ENCODE results near the gene TSPEAR. TPM values are rescaled to one million over a fixed set of nuclear protein-coding genes. Genes with fewer than 3 reads are reported as not detected.

Gene TSPEAR
- total RNA-seq, 1 experiment from 2014 or later: 2.1 TPM

DNA sequence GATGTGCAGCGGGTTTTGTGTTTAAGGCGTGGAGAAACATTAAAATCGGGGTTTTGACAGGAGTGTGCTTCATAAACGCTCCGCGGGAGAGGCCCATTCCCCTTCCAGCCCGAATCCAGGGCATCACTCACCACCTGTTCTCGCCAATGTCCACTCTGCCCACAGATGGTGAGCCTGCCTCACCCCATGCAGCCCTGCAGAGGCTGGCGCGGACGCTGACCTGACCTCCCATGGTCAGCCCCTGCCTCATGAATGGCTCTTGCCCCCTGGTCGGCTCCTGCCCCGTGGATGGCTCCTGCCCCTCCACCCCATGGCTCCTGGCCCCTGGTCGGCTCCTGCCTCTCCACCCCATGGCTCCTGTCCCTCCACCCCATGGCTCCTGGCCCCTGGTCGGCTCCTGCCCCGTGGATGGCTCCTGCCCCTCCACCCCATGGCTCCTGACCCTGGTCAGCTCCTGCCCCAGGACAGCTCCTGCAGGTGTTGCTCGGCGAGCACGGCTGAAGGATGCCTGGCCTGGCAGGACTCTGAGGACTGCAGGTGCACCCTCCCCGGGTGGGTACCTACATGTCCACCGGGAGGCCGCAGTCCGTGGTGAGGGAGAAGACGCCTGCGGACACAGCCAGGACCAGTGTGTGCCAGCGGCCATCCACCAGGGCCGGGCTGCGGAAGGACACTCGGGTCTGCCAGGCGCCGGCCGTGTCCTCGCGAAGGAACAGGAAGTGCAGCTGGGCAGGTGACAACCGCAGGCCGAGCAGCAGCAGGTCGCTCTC is 178.1 kb downstream of the TSPEAR start:
- H3K36me3 Mint-ChIP-seq: 0 out of 2 replicates have a peak, but pooled peaks cover 2% of the 10 kb centered on the region
- ChIA-PET CTCF (interaction anchor here (1.0 to 3.3 kb wide), 2 partner anchors 23 to 260 kb away, joined by 3 to 13 read pairs; no protein-coding TSS in a partner anchor), POLR2A (no interaction called here)
- no peak for DNase-seq (ENCODE audit: low spot score)
- H3K4me3 Mint-ChIP-seq: no peak overlapping the region
- H3K4me1 Mint-ChIP-seq: peaks cover 2% of the 10 kb centered on the region; the same call in 1 of the 2 replicates
- no peak; the same call in 1 of the 2 replicates for ATAC-seq
- peaks cover 7% of the 10 kb centered on the region for H3K9me3 Mint-ChIP-seq
- no peak overlapping the region; the same call in 1 of the 2 replicates for H3K27ac Mint-ChIP-seq
- no peaks in the 10 kb centered on the region for H3K27me3 Mint-ChIP-seq (ENCODE audit: low read depth)
- TF ChIP-seq TCF7 (CRISPR knock-in tag; IDR thresholded peaks at IDR 0.05; ENCODE audit: low read depth) (no peak), RORB (CRISPR knock-in tag; IDR thresholded peaks at IDR 0.05) (no peak), SMAD3 (CRISPR knock-in tag; IDR thresholded peaks at IDR 0.05; ENCODE audit: borderline replicate concordance) (no peak), MYBL2 (CRISPR knock-in tag; IDR thresholded peaks at IDR 0.05) (no peak), ETV6 (CRISPR knock-in tag; IDR thresholded peaks at IDR 0.05) (no peak)
- TF ChIP-seq, protein P1, sequence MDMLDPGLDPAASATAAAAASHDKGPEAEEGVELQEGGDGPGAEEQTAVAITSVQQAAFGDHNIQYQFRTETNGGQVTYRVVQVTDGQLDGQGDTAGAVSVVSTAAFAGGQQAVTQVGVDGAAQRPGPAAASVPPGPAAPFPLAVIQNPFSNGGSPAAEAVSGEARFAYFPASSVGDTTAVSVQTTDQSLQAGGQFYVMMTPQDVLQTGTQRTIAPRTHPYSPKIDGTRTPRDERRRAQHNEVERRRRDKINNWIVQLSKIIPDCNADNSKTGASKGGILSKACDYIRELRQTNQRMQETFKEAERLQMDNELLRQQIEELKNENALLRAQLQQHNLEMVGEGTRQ (CRISPR knock-in tag; IDR thresholded peaks at IDR 0.05): no peak
- TF ChIP-seq, protein P2, sequence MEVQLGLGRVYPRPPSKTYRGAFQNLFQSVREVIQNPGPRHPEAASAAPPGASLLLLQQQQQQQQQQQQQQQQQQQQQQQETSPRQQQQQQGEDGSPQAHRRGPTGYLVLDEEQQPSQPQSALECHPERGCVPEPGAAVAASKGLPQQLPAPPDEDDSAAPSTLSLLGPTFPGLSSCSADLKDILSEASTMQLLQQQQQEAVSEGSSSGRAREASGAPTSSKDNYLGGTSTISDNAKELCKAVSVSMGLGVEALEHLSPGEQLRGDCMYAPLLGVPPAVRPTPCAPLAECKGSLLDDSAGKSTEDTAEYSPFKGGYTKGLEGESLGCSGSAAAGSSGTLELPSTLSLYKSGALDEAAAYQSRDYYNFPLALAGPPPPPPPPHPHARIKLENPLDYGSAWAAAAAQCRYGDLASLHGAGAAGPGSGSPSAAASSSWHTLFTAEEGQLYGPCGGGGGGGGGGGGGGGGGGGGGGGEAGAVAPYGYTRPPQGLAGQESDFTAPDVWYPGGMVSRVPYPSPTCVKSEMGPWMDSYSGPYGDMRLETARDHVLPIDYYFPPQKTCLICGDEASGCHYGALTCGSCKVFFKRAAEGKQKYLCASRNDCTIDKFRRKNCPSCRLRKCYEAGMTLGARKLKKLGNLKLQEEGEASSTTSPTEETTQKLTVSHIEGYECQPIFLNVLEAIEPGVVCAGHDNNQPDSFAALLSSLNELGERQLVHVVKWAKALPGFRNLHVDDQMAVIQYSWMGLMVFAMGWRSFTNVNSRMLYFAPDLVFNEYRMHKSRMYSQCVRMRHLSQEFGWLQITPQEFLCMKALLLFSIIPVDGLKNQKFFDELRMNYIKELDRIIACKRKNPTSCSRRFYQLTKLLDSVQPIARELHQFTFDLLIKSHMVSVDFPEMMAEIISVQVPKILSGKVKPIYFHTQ (CRISPR knock-in tag; IDR thresholded peaks at IDR 0.05): no peak
- TF ChIP-seq, protein P3, sequence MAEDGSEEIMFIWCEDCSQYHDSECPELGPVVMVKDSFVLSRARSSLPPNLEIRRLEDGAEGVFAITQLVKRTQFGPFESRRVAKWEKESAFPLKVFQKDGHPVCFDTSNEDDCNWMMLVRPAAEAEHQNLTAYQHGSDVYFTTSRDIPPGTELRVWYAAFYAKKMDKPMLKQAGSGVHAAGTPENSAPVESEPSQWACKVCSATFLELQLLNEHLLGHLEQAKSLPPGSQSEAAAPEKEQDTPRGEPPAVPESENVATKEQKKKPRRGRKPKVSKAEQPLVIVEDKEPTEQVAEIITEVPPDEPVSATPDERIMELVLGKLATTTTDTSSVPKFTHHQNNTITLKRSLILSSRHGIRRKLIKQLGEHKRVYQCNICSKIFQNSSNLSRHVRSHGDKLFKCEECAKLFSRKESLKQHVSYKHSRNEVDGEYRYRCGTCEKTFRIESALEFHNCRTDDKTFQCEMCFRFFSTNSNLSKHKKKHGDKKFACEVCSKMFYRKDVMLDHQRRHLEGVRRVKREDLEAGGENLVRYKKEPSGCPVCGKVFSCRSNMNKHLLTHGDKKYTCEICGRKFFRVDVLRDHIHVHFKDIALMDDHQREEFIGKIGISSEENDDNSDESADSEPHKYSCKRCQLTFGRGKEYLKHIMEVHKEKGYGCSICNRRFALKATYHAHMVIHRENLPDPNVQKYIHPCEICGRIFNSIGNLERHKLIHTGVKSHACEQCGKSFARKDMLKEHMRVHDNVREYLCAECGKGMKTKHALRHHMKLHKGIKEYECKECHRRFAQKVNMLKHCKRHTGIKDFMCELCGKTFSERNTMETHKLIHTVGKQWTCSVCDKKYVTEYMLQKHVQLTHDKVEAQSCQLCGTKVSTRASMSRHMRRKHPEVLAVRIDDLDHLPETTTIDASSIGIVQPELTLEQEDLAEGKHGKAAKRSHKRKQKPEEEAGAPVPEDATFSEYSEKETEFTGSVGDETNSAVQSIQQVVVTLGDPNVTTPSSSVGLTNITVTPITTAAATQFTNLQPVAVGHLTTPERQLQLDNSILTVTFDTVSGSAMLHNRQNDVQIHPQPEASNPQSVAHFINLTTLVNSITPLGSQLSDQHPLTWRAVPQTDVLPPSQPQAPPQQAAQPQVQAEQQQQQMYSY (CRISPR knock-in tag; IDR thresholded peaks at IDR 0.05): no peak
- TF ChIP-seq, protein P4, sequence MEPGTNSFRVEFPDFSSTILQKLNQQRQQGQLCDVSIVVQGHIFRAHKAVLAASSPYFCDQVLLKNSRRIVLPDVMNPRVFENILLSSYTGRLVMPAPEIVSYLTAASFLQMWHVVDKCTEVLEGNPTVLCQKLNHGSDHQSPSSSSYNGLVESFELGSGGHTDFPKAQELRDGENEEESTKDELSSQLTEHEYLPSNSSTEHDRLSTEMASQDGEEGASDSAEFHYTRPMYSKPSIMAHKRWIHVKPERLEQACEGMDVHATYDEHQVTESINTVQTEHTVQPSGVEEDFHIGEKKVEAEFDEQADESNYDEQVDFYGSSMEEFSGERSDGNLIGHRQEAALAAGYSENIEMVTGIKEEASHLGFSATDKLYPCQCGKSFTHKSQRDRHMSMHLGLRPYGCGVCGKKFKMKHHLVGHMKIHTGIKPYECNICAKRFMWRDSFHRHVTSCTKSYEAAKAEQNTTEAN (CRISPR knock-in tag; IDR thresholded peaks at IDR 0.05): no peak

DNA sequence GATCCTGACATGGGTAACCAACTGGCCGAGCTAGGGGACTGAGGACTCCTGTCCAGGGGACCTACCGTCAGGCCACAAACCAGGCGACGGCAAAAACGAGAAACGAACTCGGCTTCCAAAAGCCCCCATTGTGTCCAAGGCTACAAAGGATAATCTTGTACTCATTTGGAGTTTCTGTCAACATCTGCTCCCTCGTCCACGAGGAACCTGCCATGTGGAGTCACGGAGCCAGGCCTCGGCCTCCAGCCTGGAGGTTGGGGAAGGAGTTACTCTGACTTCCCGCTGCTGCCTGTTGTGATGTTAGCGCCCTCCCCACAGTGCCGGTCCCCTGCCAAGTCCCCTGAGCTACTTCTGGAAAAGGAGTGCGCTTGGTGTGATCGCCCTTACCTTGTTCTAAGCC is 178.7 kb downstream of the TSPEAR start:
- Mint-ChIP-seq H3K36me3 (0 out of 2 replicates have a peak, but pooled peaks cover 2% of the 10 kb centered on the region), H3K9me3 (peaks cover 7% of the 10 kb centered on the region), H3K27me3 (ENCODE audit: low read depth) (no peaks in the 10 kb centered on the region), H3K27ac (no peak overlapping the region; the same call in 1 of the 2 replicates), H3K4me3 (no peak overlapping the region), H3K4me1 (peaks cover 2% of the 10 kb centered on the region; the same call in 1 of the 2 replicates)
- DNase-seq (ENCODE audit: low spot score) (peak; percentile 9), ATAC-seq (no peak)
- TF ChIP-seq IRF2 (CRISPR knock-in tag; IDR thresholded peaks at IDR 0.05; ENCODE audit: borderline replicate concordance, low read depth) (no peak), NR1H2 (CRISPR knock-in tag; IDR thresholded peaks at IDR 0.05) (no peak), JAZF1 (CRISPR knock-in tag; IDR thresholded peaks at IDR 0.05) (no peak), FOXJ3 (CRISPR knock-in tag; IDR thresholded peaks at IDR 0.05; ENCODE audit: borderline replicate concordance) (no peak), GRHL2 (CRISPR knock-in tag; IDR thresholded peaks at IDR 0.05; ENCODE audit: insufficient replicate concordance, severe bottlenecking) (no peak), ZNF416 (CRISPR knock-in tag; IDR thresholded peaks at IDR 0.05) (no peak), CREM (CRISPR knock-in tag; IDR thresholded peaks at IDR 0.05) (no peak)
- TF ChIP-seq, protein P5, sequence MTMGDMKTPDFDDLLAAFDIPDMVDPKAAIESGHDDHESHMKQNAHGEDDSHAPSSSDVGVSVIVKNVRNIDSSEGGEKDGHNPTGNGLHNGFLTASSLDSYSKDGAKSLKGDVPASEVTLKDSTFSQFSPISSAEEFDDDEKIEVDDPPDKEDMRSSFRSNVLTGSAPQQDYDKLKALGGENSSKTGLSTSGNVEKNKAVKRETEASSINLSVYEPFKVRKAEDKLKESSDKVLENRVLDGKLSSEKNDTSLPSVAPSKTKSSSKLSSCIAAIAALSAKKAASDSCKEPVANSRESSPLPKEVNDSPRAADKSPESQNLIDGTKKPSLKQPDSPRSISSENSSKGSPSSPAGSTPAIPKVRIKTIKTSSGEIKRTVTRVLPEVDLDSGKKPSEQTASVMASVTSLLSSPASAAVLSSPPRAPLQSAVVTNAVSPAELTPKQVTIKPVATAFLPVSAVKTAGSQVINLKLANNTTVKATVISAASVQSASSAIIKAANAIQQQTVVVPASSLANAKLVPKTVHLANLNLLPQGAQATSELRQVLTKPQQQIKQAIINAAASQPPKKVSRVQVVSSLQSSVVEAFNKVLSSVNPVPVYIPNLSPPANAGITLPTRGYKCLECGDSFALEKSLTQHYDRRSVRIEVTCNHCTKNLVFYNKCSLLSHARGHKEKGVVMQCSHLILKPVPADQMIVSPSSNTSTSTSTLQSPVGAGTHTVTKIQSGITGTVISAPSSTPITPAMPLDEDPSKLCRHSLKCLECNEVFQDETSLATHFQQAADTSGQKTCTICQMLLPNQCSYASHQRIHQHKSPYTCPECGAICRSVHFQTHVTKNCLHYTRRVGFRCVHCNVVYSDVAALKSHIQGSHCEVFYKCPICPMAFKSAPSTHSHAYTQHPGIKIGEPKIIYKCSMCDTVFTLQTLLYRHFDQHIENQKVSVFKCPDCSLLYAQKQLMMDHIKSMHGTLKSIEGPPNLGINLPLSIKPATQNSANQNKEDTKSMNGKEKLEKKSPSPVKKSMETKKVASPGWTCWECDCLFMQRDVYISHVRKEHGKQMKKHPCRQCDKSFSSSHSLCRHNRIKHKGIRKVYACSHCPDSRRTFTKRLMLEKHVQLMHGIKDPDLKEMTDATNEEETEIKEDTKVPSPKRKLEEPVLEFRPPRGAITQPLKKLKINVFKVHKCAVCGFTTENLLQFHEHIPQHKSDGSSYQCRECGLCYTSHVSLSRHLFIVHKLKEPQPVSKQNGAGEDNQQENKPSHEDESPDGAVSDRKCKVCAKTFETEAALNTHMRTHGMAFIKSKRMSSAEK (CRISPR knock-in tag; IDR thresholded peaks at IDR 0.05; ENCODE audit: borderline replicate concordance): no peak
- TF ChIP-seq, protein P6, sequence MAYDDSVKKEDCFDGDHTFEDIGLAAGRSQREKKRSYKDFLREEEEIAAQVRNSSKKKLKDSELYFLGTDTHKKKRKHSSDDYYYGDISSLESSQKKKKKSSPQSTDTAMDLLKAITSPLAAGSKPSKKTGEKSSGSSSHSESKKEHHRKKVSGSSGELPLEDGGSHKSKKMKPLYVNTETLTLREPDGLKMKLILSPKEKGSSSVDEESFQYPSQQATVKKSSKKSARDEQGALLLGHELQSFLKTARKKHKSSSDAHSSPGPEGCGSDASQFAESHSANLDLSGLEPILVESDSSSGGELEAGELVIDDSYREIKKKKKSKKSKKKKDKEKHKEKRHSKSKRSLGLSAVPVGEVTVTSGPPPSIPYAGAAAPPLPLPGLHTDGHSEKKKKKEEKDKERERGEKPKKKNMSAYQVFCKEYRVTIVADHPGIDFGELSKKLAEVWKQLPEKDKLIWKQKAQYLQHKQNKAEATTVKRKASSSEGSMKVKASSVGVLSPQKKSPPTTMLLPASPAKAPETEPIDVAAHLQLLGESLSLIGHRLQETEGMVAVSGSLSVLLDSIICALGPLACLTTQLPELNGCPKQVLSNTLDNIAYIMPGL (CRISPR knock-in tag; IDR thresholded peaks at IDR 0.05): no peak
- POLR2A ChIA-PET: no interaction called here
- CTCF ChIA-PET: interaction anchor here (1.0 to 3.3 kb wide), 3 partner anchors 22 to 261 kb away, joined by 3 to 13 read pairs (median 3); no protein-coding TSS in a partner anchor
